Measurements from ENCODE around the gene MED9. TPM values are rescaled to one million over a fixed set of nuclear protein-coding genes. Genes with fewer than 3 reads are reported as not detected.

Gene MED9
- total and polyA plus RNA-seq, 4 donors, result 6.4 to 12.5 (median 8.8) TPM

- WGBS, result 93% methylated on average over 4 of the region's 4 CpGs
- H3K4me1 ChIP-seq (ENCODE audit: control insufficient read depth in 4 of 4, insufficient read depth in 4 of 4, low read length in 3 of 4), result peaks cover 0 to 2% (median 0%) of the 10 kb centered on the region in 4 donors
- no peak overlapping the region for H3K27ac ChIP-seq (ENCODE audit: low read depth in 1 of 2, low read length in 2 of 2)
- no peak overlapping the region for H3K4me3 ChIP-seq (ENCODE audit: low read depth in 1 of 3, low read length in 3 of 3)
- H3K27me3 ChIP-seq (ENCODE audit: control insufficient read depth in 4 of 4, insufficient read depth in 4 of 4, low read length in 3 of 4), result no peaks in the 10 kb centered on the region
- TF ChIP-seq HNF4G (IDR thresholded peaks at IDR 0.05), result no peak
- no peak for TF ChIP-seq GABPA (IDR thresholded peaks at IDR 0.05 in 1 of 2, conservative IDR thresholded peaks at IDR 0.05 in 1 of 2)
- TF ChIP-seq FOXA2 (IDR thresholded peaks at IDR 0.05), result no peak
- no peak for TF ChIP-seq FOXA1 (IDR thresholded peaks at IDR 0.05)
- TF ChIP-seq REST (IDR thresholded peaks at IDR 0.05), result no peak
- TF ChIP-seq, protein P1, sequence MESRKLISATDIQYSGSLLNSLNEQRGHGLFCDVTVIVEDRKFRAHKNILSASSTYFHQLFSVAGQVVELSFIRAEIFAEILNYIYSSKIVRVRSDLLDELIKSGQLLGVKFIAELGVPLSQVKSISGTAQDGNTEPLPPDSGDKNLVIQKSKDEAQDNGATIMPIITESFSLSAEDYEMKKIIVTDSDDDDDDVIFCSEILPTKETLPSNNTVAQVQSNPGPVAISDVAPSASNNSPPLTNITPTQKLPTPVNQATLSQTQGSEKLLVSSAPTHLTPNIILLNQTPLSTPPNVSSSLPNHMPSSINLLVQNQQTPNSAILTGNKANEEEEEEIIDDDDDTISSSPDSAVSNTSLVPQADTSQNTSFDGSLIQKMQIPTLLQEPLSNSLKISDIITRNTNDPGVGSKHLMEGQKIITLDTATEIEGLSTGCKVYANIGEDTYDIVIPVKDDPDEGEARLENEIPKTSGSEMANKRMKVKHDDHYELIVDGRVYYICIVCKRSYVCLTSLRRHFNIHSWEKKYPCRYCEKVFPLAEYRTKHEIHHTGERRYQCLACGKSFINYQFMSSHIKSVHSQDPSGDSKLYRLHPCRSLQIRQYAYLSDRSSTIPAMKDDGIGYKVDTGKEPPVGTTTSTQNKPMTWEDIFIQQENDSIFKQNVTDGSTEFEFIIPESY (IDR thresholded peaks at IDR 0.05), result no peak
- TF ChIP-seq, protein P2, sequence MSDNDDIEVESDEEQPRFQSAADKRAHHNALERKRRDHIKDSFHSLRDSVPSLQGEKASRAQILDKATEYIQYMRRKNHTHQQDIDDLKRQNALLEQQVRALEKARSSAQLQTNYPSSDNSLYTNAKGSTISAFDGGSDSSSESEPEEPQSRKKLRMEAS (IDR thresholded peaks at IDR 0.05), result no peak
- TF ChIP-seq NR2F2 (IDR thresholded peaks at IDR 0.05), result no peak
- TF ChIP-seq, protein P3, sequence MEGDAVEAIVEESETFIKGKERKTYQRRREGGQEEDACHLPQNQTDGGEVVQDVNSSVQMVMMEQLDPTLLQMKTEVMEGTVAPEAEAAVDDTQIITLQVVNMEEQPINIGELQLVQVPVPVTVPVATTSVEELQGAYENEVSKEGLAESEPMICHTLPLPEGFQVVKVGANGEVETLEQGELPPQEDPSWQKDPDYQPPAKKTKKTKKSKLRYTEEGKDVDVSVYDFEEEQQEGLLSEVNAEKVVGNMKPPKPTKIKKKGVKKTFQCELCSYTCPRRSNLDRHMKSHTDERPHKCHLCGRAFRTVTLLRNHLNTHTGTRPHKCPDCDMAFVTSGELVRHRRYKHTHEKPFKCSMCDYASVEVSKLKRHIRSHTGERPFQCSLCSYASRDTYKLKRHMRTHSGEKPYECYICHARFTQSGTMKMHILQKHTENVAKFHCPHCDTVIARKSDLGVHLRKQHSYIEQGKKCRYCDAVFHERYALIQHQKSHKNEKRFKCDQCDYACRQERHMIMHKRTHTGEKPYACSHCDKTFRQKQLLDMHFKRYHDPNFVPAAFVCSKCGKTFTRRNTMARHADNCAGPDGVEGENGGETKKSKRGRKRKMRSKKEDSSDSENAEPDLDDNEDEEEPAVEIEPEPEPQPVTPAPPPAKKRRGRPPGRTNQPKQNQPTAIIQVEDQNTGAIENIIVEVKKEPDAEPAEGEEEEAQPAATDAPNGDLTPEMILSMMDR (IDR thresholded peaks at IDR 0.05; ENCODE audit: low read depth, low read length, missing input control), result no peak
- TF ChIP-seq RXRA (IDR thresholded peaks at IDR 0.05), result no peak
- no peak for TF ChIP-seq JUND (IDR thresholded peaks at IDR 0.05)
- no peak for TF ChIP-seq ATF3 (IDR thresholded peaks at IDR 0.05)
- no peak for TF ChIP-seq HNF4A (conservative IDR thresholded peaks at IDR 0.05)
- TF ChIP-seq TAF1 (conservative IDR thresholded peaks at IDR 0.05), result no peak
- TF ChIP-seq YY1 (IDR thresholded peaks at IDR 0.05), result no peak
- TF ChIP-seq RAD21 (IDR thresholded peaks at IDR 0.05), result no peak
- TF ChIP-seq SP1 (IDR thresholded peaks at IDR 0.05), result no peak
- TF ChIP-seq EGR1 (IDR thresholded peaks at IDR 0.05; ENCODE audit: low read depth in 2 of 2), result no peak
- H3K9me3 ChIP-seq (ENCODE audit: control insufficient read depth in 4 of 4, low read length in 3 of 4), result no peaks in the 10 kb centered on the region
- DNase-seq (ENCODE audit: low spot score), result no peak
- no peaks in the 10 kb centered on the region for H3K36me3 ChIP-seq (ENCODE audit: control insufficient read depth in 4 of 4, insufficient read depth in 3 of 4, low read depth in 1 of 4, low read length in 3 of 4)
- H3K9ac ChIP-seq (ENCODE audit: low read depth in 1 of 2, low read length in 2 of 2), result no peak overlapping the region
Measured at GRCh38 chr17:17455173-17455572, 21.6 kb upstream of the MED9 start.

Data from liver (tissue), 9 donors.